GM21737 (cell line): ENCODE measurements around the gene SERPINA5.
"Not testable (repeated sequence)": the region's sequence is repeated elsewhere in the genome, so short reads cannot be mapped to it uniquely, and the experiment has no call there.

ENCODE experiments used
- ATAC-seq: cut with Tn5 transposase; IDR thresholded peaks from one replicate; pipeline ENCODE4 v1.9.1; 2021; ENCODE audit warnings: mild to moderate bottlenecking, moderate library complexity; ENCODE audit not compliant: unreplicated experiment

The SERPINA5 gene

GRCh38 chr14:94573475-94574277 is 7.5 kb upstream of the SERPINA5 start:
- no peak for ATAC-seq

- ATAC-seq: no peak
These were observed 6.9 kb upstream of the SERPINA5 start for GRCh38 chr14:94574336-94574735.

GRCh38 chr14:94575730-94576585 is 5.3 kb upstream of the SERPINA5 start:
- ATAC-seq: no peak

DNA sequence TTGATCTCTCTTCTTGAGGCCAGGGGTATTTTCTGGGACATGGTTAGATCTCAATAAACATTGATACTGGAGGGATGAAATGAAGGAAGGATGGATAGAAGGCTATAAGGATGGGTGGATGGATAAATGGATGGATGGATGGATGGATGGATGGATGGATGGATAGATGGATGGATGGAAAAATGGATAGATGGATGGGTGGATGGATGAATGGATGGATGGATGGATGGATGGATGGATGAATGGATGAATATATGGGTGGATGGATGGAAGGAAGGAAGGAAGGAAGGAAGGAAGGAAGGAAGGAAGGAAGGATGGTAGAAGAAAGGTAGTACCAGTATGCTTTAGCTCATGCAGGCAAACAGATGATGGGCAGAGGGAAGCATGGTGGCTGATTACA is 3.8 kb upstream of the SERPINA5 start:
- ATAC-seq: not testable (repeated sequence)

GRCh38 chr14:94578712-94579111 is 2.5 kb upstream of the SERPINA5 start:
- no peak for ATAC-seq

- ATAC-seq: no peak
These were observed 1.0 kb downstream of the SERPINA5 start for GRCh38 chr14:94582199-94582750.

DNA sequence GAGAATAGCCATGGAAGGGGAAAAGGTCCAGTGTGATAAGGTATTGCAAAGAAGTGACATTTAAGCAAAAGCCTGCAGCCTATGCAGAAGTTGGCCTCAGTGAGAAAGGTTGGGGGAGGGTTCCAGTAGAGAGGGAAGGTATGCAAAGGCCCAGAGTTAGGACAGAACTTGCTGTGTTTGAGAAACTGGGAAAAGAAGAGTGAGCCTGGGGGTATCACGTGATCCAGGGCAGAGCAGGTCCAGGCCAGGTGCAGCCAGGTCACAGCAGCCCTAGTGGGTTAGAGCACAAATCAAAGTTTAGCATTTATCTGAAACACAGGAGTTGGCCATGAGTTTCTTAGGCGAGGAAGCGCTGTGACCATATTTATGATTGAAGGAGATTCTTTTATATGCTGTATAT is 1.6 kb downstream of the SERPINA5 start:
- ATAC-seq: no peak

DNA sequence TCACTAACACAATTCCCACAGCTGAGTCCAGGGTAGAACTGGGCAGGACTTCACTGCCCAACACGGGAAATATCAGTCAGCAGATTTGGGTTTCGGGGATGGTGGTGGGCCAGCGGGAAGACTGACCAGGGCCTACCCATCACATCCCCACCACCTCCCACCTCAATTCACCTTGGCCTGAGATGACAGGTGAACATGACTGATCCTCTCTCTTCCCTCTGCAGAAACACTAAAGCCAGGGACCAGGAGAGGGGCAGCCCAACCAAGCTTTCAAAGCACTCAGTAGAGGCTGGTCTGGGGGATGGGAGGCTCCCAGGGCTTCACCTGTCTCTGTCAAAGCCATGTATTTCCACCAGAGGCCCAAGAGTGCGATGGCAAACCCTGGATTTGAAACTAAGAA is 2.3 kb downstream of the SERPINA5 start:
- no peak for ATAC-seq

DNA sequence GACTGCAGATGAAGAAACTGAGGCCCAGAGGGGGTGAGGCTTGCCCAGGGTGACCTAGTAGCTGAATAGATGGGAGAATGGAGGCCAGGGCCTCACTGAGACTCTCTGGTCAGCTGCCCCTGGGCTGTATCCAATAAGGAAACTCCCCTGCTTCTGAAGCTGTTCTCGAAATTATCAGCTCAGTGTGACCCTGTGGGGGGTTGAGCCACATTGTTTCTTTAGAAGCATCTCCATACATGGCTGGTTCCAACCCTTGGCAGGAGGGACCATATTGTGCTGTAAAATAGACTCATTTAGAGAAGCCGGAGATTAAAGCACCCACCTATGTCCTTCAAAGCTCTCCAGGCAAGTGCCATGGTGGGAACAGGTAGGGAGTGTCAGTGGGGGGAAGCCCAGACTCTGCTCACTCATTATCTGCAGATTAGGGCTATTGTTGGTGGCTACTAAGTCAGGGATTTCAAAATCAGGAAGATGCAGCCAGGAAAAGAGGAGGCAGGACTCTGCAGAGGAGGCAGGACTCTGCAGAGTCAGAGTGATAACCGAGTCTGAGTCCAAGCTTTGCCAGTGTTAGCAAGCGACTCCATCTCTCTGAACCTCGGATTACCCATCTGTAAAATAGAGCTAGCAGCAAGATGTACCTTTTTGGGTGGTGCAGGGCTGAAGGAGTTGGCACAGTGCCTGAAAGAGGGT is 3.5 kb downstream of the SERPINA5 start:
- ATAC-seq: no peak

DNA sequence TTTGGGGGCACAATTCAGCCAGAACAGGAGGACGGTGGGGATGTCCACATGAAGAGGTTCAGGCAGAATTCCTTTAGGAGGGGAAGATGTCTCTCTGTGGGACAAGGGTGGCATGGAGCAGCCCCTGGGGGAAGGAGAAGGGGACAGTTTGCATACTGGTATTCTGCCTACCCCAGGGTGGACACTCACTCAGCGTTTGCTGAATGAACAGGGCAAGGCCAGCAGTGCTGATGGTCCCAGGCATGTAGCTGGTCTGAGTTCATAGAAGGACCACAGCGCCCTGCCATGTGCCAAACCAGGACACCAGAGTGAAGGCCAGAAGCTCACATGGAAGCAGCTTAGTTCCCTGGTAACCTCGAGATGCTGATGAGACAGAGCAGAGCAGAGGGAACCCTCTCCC is 5.4 kb downstream of the SERPINA5 start:
- no peak for ATAC-seq

GRCh38 chr14:94588311-94588710 is 7.1 kb downstream of the SERPINA5 start:
- no peak for ATAC-seq

DNA sequence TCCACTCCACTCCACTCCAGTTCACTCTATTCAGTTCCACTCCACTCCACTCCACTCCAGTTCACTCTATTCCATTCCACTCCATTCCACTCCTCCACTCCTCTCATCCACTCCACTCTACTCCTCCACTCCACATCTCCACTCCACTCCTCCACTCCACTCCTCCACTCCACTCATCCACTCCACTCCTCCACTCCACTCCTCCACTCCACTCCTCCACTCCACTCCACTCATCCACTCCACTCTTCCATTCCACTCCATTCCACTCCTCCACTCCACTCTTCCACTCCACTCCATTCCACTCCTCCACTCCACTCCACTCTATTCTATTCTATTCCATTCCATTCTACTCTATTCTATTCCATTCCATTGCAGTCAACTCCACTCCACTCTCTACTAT is 9.8 kb downstream of the SERPINA5 start:
- no peak for ATAC-seq

DNA sequence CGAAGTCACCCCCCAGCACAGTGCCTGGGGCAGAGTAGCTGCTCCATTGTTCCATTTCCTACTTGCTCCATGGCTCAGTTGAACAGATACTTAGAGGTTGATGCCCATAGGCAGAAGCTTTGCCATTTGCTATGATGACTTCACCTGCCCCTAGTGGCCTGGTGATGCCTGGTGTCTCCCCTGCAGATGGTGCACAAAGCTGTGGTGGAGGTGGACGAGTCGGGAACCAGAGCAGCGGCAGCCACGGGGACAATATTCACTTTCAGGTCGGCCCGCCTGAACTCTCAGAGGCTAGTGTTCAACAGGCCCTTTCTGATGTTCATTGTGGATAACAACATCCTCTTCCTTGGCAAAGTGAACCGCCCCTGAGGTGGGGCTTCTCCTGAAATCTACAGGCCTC is 10.6 kb downstream of the SERPINA5 start:
- ATAC-seq: no peak

DNA sequence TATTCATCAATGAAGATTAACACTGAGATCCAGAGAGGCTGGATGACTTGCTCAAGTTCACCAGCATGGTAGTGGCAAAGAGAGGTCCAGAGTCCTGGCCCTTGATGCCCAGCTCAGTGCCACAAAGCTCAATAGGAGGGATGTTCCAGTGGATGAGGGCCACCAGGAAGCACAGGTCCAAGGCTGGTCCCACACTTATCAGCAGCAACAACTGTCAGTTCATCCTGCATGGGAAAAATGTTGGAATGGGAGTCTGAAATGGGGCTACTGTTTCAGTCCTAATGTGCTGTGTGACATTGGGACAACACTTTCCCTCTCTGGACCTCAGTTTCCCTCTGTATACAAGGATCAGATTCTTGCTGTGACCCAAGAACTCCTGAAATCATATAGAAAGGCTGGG is 11.2 kb downstream of the SERPINA5 start:
- ATAC-seq: no peak

GRCh38 chr14:94593376-94593748 is 12.1 kb downstream of the SERPINA5 start:
- ATAC-seq: no peak

DNA sequence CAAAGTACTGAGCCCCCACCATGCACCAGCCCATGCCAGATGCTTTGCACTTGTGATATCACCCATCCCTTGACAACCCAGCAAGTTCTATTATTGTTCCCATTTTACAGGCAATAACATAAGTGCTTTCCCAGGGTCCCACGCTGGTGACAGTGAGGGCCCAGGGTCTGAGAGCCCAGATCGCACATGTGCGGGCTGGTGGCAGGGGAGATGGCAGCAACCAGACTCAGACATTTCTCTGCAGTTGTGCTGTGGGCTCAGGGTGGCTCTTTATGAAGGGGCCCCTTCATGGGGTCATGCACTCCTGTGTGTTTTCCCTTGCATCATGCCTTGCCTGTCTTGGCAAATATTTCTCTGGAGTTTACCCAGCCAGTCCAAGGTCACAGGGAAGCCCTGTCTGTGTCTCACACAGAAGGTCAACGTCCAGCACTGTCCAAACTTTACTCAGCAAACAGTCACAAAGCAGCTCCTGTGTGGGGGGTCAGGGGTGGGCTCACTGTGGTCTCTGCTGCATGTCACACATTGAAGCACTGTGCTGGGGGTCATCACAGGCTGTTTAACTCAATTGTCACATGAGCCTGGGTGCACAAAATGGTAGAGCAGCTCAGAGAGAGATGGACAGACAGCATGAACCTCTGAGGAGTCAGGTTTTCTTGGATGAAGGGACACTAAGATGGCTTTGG is 12.7 kb downstream of the SERPINA5 start:
- ATAC-seq: no peak

GRCh38 chr14:94594441-94594840 is 13.2 kb downstream of the SERPINA5 start:
- no peak for ATAC-seq

DNA sequence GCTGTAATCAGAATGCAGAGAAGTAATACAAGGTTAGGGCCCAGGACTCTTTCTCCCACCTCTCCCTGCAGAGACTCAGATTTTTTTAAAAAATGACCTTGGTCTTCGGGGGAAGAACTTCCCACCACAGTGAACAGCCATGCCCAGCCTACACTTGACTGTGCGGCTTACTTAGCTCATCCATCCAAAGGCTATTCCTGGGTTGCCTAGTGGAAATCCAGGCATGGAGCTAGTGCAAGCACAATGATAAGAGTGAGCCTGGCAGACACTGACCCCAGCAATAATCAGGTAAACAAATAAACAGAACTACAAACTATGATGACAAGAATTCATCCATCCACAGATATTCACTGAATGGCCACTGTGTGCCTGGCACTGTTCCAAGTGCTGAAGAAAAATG is 14.7 kb downstream of the SERPINA5 start:
- no peak for ATAC-seq

- no peak for ATAC-seq
These were observed 15.1 kb downstream of the SERPINA5 start for GRCh38 chr14:94596361-94596760.

GRCh38 chr14:94597788-94598187 is 16.6 kb downstream of the SERPINA5 start:
- ATAC-seq: no peak

DNA sequence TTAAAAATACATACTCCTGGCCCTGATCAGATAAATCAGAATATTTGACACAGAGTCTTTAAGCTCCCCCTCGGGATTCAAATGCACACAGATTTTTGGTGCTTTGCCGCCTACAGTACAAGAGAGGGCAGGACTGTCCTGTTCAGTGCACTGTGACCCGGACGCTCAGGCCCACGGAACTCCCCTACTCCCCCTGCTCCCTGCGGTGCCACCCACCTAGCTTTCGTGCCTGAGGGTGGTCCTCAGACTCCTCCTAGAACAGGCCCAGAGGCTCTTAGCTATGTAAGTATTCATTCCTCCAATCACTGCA is 17.2 kb downstream of the SERPINA5 start:
- ATAC-seq: no peak
